HepG2 (cell line): ENCODE measurements around the gene TLN1. TPM values are rescaled to one million over a fixed set of nuclear protein-coding genes. Genes with fewer than 3 reads are reported as not detected.

ENCODE experiments used
- CEBPB ChIP-seq: IDR thresholded peaks from 2 replicates; pipeline ENCODE4 v1.6.1; 2011; ENCODE audit warnings: low read depth, low read length, improper control_type of control experiment, borderline replicate concordance
- GFI1 ChIP-seq: sonication (generic); formaldehyde crosslinking; IDR thresholded peaks from 2 replicates; pipeline ENCODE4 v1.5.0; 2020; ENCODE audit warnings: missing genetic modification reagents, mild to moderate bottlenecking, borderline replicate concordance
- HMG20A ChIP-seq: IDR thresholded peaks from 2 replicates; pipeline ENCODE4 v1.6.1; 2016; ENCODE audit warnings: borderline replicate concordance
- HNF4A ChIP-seq: sonication (generic); formaldehyde crosslinking; IDR thresholded peaks from 2 replicates; pipeline ENCODE4 v1.4.0; 2020; ENCODE audit warnings: missing genetic modification reagents
- HNRNPL ChIP-seq: fragments of 200-400 bp; formaldehyde crosslinking; IDR thresholded peaks from 2 replicates; pipeline ENCODE4 v1.6.1; 2017; ENCODE audit warnings: mild to moderate bottlenecking, low read depth, low read length
- KDM3A ChIP-seq: IDR thresholded peaks from 2 replicates; pipeline ENCODE4 v1.6.1; 2018; ENCODE audit warnings: low read depth, missing compliant biosample characterization
- MTA3 ChIP-seq: sonication (generic); formaldehyde crosslinking; IDR thresholded peaks from 2 replicates; pipeline ENCODE4 v1.4.0; 2020; ENCODE audit warnings: missing genetic modification reagents
- SRSF4 ChIP-seq: fragments of 200-400 bp; formaldehyde crosslinking; IDR thresholded peaks from one replicate; pipeline ENCODE4 v1.6.1; 2018; ENCODE audit warnings: mild to moderate bottlenecking, low read depth, low read length, moderate library complexity; ENCODE audit not compliant: poor library complexity, severe bottlenecking
- ZFX ChIP-seq: sonication (generic); formaldehyde crosslinking; IDR thresholded peaks from 2 replicates; pipeline ENCODE4 v1.4.0; 2020; ENCODE audit warnings: mild to moderate bottlenecking, low read depth, missing genetic modification reagents, moderate library complexity
- ZNF235 ChIP-seq: sonication (generic); formaldehyde crosslinking; IDR thresholded peaks from 2 replicates; pipeline ENCODE4 v1.8.1; 2023; ENCODE audit warnings: mild to moderate bottlenecking, missing genetic modification reagents, borderline replicate concordance
- ZNF451 ChIP-seq: sonication (generic); formaldehyde crosslinking; IDR thresholded peaks from 2 replicates; pipeline ENCODE4 v1.5.0; 2020; ENCODE audit warnings: mild to moderate bottlenecking, missing genetic modification reagents
- ZNF777 ChIP-seq: sonication (generic); formaldehyde crosslinking; IDR thresholded peaks from 2 replicates; pipeline ENCODE4 v1.4.0; 2020; ENCODE audit warnings: missing genetic modification reagents
- polyA plus RNA-seq, 8 experiments: library from polyadenylated mRNA; depleted of rRNA in 3 of 8; stranded (reverse) in 7 of 8; unstranded in 1 of 8; fragments of >200 nt; fragmentation: Illumina TruSeq in 4 of 8; extraction: Trizol in 4 of 8; gene quantifications; 2 replicates each; pipeline versions ENCODE4 v1.2.1 to v1.2.3, GENCODE V29; 2011 to 2016; ENCODE audit warnings: low read depth in 4 of 8, missing spikeins in 1 of 8, mixed read lengths in 1 of 8; ENCODE audit not compliant: insufficient read depth in 1 of 8
- total RNA-seq, 5 experiments: library from RNA; depleted of rRNA; stranded (reverse); fragments of >200 nt; fragmentation: Illumina TruSeq; extraction: Trizol; gene quantifications; 2 replicates each; pipeline ENCODE4 v1.2.3, GENCODE V29; 2016; ENCODE audit warnings: low read depth in 1 of 5
- TF ChIP-seq, protein P1 (sequence below): sonication (generic); formaldehyde crosslinking; IDR thresholded peaks from 2 replicates; pipeline ENCODE4 v1.8.0; 2022; ENCODE audit warnings: missing genetic modification reagents, mild to moderate bottlenecking, moderate library complexity, borderline replicate concordance
- TF ChIP-seq, protein P2 (sequence below): sonication (generic); formaldehyde crosslinking; IDR thresholded peaks from 2 replicates; pipeline ENCODE4 v1.5.0; 2020; ENCODE audit warnings: missing genetic modification reagents
- TF ChIP-seq, protein P3 (sequence below): sonication (generic); formaldehyde crosslinking; IDR thresholded peaks from 2 replicates; pipeline ENCODE4 v1.4.0; 2020; ENCODE audit warnings: missing genetic modification reagents, borderline replicate concordance

TLN1 gene
- total and polyA plus RNA-seq, 2 of the 13 experiments (the other 11 are each of a cell fraction or from before 2014, with no cell fraction given): 35.2 to 51.8 TPM

DNA sequence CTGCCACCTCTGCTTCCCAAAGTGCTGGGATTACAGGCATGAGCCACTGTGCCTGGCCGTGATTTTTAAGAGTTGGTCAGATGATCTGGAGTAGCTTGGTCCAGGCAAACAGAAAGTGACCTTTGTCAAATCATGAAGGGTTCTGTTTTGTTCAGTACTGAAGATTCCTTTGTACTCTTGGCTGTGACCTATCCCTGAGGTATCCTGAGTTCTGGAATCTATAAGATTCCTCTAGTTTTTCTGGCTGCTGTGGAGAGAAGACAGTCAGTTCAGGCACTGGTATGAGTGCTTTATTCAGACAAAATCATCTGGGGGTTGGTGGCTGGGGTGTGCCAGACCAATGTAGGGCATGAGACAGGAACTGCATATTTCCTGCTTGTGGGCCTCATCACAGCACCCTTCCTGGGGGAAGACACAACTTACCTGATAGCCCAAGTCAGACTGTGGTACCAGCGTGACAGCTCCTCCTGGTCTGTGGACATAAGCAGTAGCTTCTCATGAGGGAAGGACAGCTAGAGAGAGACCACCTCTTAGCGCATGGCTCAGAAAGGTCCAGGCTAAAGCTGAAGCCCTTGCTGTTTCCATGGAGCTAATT, 70.1 kb downstream of the TLN1 start (continued):
- TF ChIP-seq HMG20A (CRISPR knock-in tag) (no peak), KDM3A (no peak), ZNF235 (CRISPR knock-in tag) (peak; percentile 43; the same call in 1 of the 2 replicates), GFI1 (CRISPR knock-in tag) (peak; percentile 50; the same call in 1 of the 2 replicates), CEBPB (no peak), HNRNPL (no peak), HNF4A (peak; percentile 22; the same call in 1 of the 2 replicates), ZNF451 (CRISPR knock-in tag) (no peak), ZNF777 (CRISPR knock-in tag) (no peak), MTA3 (CRISPR knock-in tag) (no peak), ZFX (CRISPR knock-in tag) (no peak), SRSF4 (no peak)
- TF ChIP-seq, protein P1, sequence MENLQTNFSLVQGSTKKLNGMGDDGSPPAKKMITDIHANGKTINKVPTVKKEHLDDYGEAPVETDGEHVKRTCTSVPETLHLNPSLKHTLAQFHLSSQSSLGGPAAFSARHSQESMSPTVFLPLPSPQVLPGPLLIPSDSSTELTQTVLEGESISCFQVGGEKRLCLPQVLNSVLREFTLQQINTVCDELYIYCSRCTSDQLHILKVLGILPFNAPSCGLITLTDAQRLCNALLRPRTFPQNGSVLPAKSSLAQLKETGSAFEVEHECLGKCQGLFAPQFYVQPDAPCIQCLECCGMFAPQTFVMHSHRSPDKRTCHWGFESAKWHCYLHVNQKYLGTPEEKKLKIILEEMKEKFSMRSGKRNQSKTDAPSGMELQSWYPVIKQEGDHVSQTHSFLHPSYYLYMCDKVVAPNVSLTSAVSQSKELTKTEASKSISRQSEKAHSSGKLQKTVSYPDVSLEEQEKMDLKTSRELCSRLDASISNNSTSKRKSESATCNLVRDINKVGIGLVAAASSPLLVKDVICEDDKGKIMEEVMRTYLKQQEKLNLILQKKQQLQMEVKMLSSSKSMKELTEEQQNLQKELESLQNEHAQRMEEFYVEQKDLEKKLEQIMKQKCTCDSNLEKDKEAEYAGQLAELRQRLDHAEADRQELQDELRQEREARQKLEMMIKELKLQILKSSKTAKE (CRISPR knock-in tag): no peak
- TF ChIP-seq, protein P2, sequence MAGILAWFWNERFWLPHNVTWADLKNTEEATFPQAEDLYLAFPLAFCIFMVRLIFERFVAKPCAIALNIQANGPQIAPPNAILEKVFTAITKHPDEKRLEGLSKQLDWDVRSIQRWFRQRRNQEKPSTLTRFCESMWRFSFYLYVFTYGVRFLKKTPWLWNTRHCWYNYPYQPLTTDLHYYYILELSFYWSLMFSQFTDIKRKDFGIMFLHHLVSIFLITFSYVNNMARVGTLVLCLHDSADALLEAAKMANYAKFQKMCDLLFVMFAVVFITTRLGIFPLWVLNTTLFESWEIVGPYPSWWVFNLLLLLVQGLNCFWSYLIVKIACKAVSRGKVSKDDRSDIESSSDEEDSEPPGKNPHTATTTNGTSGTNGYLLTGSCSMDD (CRISPR knock-in tag): no peak
- TF ChIP-seq, protein P3, sequence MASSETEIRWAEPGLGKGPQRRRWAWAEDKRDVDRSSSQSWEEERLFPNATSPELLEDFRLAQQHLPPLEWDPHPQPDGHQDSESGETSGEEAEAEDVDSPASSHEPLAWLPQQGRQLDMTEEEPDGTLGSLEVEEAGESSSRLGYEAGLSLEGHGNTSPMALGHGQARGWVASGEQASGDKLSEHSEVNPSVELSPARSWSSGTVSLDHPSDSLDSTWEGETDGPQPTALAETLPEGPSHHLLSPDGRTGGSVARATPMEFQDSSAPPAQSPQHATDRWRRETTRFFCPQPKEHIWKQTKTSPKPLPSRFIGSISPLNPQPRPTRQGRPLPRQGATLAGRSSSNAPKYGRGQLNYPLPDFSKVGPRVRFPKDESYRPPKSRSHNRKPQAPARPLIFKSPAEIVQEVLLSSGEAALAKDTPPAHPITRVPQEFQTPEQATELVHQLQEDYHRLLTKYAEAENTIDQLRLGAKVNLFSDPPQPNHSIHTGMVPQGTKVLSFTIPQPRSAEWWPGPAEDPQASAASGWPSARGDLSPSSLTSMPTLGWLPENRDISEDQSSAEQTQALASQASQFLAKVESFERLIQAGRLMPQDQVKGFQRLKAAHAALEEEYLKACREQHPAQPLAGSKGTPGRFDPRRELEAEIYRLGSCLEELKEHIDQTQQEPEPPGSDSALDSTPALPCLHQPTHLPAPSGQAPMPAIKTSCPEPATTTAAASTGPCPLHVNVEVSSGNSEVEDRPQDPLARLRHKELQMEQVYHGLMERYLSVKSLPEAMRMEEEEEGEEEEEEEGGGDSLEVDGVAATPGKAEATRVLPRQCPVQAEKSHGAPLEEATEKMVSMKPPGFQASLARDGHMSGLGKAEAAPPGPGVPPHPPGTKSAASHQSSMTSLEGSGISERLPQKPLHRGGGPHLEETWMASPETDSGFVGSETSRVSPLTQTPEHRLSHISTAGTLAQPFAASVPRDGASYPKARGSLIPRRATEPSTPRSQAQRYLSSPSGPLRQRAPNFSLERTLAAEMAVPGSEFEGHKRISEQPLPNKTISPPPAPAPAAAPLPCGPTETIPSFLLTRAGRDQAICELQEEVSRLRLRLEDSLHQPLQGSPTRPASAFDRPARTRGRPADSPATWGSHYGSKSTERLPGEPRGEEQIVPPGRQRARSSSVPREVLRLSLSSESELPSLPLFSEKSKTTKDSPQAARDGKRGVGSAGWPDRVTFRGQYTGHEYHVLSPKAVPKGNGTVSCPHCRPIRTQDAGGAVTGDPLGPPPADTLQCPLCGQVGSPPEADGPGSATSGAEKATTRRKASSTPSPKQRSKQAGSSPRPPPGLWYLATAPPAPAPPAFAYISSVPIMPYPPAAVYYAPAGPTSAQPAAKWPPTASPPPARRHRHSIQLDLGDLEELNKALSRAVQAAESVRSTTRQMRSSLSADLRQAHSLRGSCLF (CRISPR knock-in tag): no peak
